Esophagus muscularis mucosa (tissue), 3 donors: ENCODE measurements around the gene OR5AU1.

ENCODE experiments used
- EP300 ChIP-seq: sonication (generic); formaldehyde crosslinking; IDR thresholded peaks from one replicate; pipeline ENCODE4 v1.6.1; 2017; ENCODE audit warnings: antibody characterized with exemption
- TF ChIP-seq, protein P1 (sequence below), 3 experiments: fragments of 200-600 bp in 2 of 3; fragments of 450-650 bp in 1 of 3; sonication (generic) in 2 of 3; IDR thresholded peaks; one replicate each; pipeline ENCODE4 v1.5.1; 2017 to 2019; ENCODE audit warnings: antibody characterized with exemption in 3 of 3, mild to moderate bottlenecking in 2 of 3, moderate library complexity in 1 of 3

DNA sequence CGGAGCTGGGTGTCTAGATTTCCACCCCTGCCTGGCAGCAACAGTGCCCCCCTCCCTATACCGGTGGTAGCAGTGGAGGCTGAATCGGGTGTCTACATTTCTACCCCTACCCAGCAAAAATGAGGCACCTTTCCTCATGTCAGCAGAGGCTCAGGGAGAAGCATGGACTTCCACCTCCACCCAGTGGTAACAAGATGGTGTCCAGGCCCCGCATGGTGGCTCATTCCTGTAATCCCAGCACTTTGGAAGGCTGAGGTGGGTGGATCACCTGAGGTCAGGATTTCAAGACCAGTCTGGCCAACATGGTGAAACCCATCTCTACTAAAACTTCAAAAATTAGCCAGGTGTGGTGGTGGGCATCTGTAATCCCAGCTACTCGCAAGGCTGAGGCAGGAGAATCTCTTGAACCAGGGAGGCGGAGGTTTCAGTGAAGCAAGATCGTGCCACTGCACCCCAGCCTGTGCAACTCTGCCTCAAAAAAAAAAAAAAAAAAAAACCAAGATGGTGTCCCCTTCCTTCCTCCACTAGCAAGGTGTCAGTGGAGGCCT is 35.5 kb upstream of the OR5AU1 start:
- TF ChIP-seq, protein P1, sequence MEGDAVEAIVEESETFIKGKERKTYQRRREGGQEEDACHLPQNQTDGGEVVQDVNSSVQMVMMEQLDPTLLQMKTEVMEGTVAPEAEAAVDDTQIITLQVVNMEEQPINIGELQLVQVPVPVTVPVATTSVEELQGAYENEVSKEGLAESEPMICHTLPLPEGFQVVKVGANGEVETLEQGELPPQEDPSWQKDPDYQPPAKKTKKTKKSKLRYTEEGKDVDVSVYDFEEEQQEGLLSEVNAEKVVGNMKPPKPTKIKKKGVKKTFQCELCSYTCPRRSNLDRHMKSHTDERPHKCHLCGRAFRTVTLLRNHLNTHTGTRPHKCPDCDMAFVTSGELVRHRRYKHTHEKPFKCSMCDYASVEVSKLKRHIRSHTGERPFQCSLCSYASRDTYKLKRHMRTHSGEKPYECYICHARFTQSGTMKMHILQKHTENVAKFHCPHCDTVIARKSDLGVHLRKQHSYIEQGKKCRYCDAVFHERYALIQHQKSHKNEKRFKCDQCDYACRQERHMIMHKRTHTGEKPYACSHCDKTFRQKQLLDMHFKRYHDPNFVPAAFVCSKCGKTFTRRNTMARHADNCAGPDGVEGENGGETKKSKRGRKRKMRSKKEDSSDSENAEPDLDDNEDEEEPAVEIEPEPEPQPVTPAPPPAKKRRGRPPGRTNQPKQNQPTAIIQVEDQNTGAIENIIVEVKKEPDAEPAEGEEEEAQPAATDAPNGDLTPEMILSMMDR (IDR thresholded peaks at IDR 0.05), result no peak
- no peak for TF ChIP-seq EP300
